Tibial nerve (tissue), 4 donors: ENCODE data around the gene SELENON. TPM values are rescaled to one million over a fixed set of nuclear protein-coding genes. Genes with fewer than 3 reads are reported as not detected.
A peak's percentile ranks its signal among the peaks of the same experiment; 100 is the strongest.

ENCODE experiments used
- DNase-seq, 2 donors: peaks; one replicate each; pipeline ENCODE4 v3.0.0-alpha.2; 2019; ENCODE audit warnings: low spot score in 2 of 2
- H3K27ac ChIP-seq, 4 donors: fragments of 200-600 bp; sonication (generic) in 3 of 4; one replicate each; pipeline ENCODE4 v1.5.1; 2017 to 2019; ENCODE audit warnings: mild to moderate bottlenecking in 1 of 4
- H3K27me3 ChIP-seq, 2 donors: fragments of 200-600 bp; sonication (generic) in 1 of 2; one replicate each; pipeline versions ENCODE4 v1.5.1 to v1.6.0; 2017 to 2019
- H3K36me3 ChIP-seq, 3 donors: fragments of 200-600 bp; sonication (generic); one replicate each; pipeline ENCODE4 v1.5.1; 2018 to 2019
- H3K4me1 ChIP-seq, 4 donors: fragments of 200-600 bp; sonication (generic) in 3 of 4; one replicate each; pipeline ENCODE4 v1.5.1; 2017 to 2019
- H3K4me3 ChIP-seq, 4 donors: fragments of 200-600 bp; sonication (generic) in 3 of 4; one replicate each; pipeline ENCODE4 v1.5.1; 2017 to 2019; ENCODE audit warnings: mild to moderate bottlenecking in 1 of 4, moderate library complexity in 1 of 4
- H3K9me3 ChIP-seq, 4 donors: fragments of 200-600 bp; sonication (generic) in 3 of 4; one replicate each; pipeline ENCODE4 v1.5.1; 2017 to 2019
- CTCF ChIP-seq, 5 experiments: fragments of 200-600 bp in 3 of 5; fragments of 450-650 bp in 2 of 5; sonication (generic) in 3 of 5; IDR thresholded peaks; one replicate each; pipeline ENCODE4 v1.5.1; 2016 to 2019; ENCODE audit warnings: antibody characterized with exemption in 5 of 5, mild to moderate bottlenecking in 3 of 5, moderate library complexity in 2 of 5
- EP300 ChIP-seq, 2 donors: sonication (generic); formaldehyde crosslinking; IDR thresholded peaks; one replicate each; pipeline ENCODE4 v1.6.1; 2017; ENCODE audit warnings: antibody characterized with exemption in 2 of 2, mild to moderate bottlenecking in 1 of 2
- POLR2A ChIP-seq, 2 donors: fragments of 450-650 bp; IDR thresholded peaks; one replicate each; pipeline ENCODE4 v1.6.1; 2017; ENCODE audit warnings: antibody characterized with exemption in 2 of 2, mild to moderate bottlenecking in 2 of 2, moderate library complexity in 2 of 2
- WGBS, 2 donors: methylation state at CpG; one replicate each; pipeline ENCODE4 v1.1.5; 2018; 5-methylcytosine and 5-hydroxymethylcytosine counted together
- total RNA-seq, 4 donors: library from RNA; depleted of rRNA; stranded (reverse); fragments of >200 nt; gene quantifications; one replicate each; pipeline ENCODE4 v1.1.0, GENCODE V29; 2016

Gene SELENON
- total RNA-seq, 4 donors from 2014 or later, result 17.6 to 54.0 (median 36.8) TPM

GRCh38 chr1:25770541-25771220 is 29.3 kb upstream of the SELENON start:
- DNase-seq, result no peak
- Histone ChIP-seq H3K27me3 (no peaks in the 10 kb centered on the region), H3K27ac (peak overlapping the region in 3 of 4 donors; percentile 52 to 84 (median 76)), H3K4me1 (peaks cover 0 to 35% (median 18%) of the 10 kb centered on the region in 4 donors), H3K4me3 (peak overlapping the region in 1 of 4 donors; percentile 3), H3K9me3 (no peaks in the 10 kb centered on the region), H3K36me3 (peaks cover 0 to 7% (median 0%) of the 10 kb centered on the region in 3 donors)
- TF ChIP-seq EP300 (IDR thresholded peaks at IDR 0.05) (no peak), POLR2A (IDR thresholded peaks at IDR 0.05) (no peak)
- 30 to 42% methylated on average over 14 of the region's 14 CpGs for whole genome bisulfite sequencing, 2 donors

GRCh38 chr1:25771221-25772114 is 28.5 kb upstream of the SELENON start:
- Histone ChIP-seq H3K4me1 (peaks cover 0 to 28% (median 18%) of the 10 kb centered on the region in 4 donors), H3K9me3 (no peaks in the 10 kb centered on the region), H3K4me3 (peak overlapping the region in 1 of 4 donors; percentile 3), H3K27ac (peak overlapping the region in 3 of 4 donors; percentile 15 to 84 (median 76)), H3K27me3 (no peaks in the 10 kb centered on the region), H3K36me3 (peaks cover 0 to 7% (median 0%) of the 10 kb centered on the region in 3 donors)
- TF ChIP-seq EP300 (IDR thresholded peaks at IDR 0.05) (no peak), CTCF (IDR thresholded peaks at IDR 0.05) (no peak), POLR2A (IDR thresholded peaks at IDR 0.05) (no peak)
- WGBS, 2 donors, result 48 to 52% methylated on average over 33 to 34 of the region's 34 CpGs
- peak in 1 of 2 donors; percentile 16 for DNase-seq

GRCh38 chr1:25772164-25772563 is 27.8 kb upstream of the SELENON start:
- TF ChIP-seq EP300 (IDR thresholded peaks at IDR 0.05) (no peak), CTCF (IDR thresholded peaks at IDR 0.05) (no peak), POLR2A (IDR thresholded peaks at IDR 0.05) (no peak)
- no peaks in the 10 kb centered on the region for H3K9me3 ChIP-seq
- 98% methylated on average over 5 of the region's 5 CpGs for WGBS, 2 donors
- peaks cover 0 to 10% (median 0%) of the 10 kb centered on the region in 3 donors for H3K36me3 ChIP-seq
- H3K4me3 ChIP-seq, result no peak overlapping the region
- peak overlapping the region in 1 of 4 donors; percentile 76 for H3K27ac ChIP-seq
- no peak for DNase-seq
- H3K27me3 ChIP-seq, result no peaks in the 10 kb centered on the region
- H3K4me1 ChIP-seq, result peaks cover 0 to 28% (median 18%) of the 10 kb centered on the region in 4 donors

DNA sequence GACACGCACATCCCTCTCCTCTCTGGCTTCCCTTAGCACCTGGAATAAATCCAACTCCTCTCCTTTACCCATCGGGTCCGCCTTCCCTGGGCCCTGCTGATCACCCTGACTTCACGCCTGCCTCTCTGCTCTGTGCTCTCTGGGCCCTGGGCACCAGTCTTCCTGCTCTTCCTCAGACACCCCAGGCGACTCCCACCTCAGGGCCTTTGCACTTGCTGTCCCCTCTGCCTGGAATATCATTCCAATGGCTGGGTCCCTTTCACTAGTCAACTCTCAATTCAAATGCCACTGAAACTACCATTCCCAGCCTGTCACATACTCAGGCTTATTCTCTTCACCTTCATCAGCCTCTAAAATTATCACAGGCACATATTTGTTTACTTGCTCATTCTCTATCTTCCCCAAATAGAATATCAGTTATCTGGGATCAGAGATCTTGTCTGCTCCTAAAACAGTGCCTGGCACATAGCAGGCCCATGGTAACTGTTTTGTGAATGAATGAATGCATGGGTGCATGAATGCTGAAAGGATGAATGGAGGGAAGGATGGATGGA is 27.2 kb upstream of the SELENON start:
- WGBS, 2 donors, result 95 to 97% methylated on average over 5 of the region's 5 CpGs
- no peak for DNase-seq
- H3K27me3 ChIP-seq, result no peaks in the 10 kb centered on the region
- TF ChIP-seq EP300 (IDR thresholded peaks at IDR 0.05) (no peak), POLR2A (IDR thresholded peaks at IDR 0.05) (no peak)
- H3K36me3 ChIP-seq, result peaks cover 0 to 13% (median 0%) of the 10 kb centered on the region in 3 donors
- H3K4me1 ChIP-seq, result peaks cover 0 to 28% (median 18%) of the 10 kb centered on the region in 4 donors
- H3K4me3 ChIP-seq, result no peak overlapping the region
- H3K9me3 ChIP-seq, result no peaks in the 10 kb centered on the region
- H3K27ac ChIP-seq, result no peak overlapping the region

GRCh38 chr1:25773441-25774125 is 26.4 kb upstream of the SELENON start:
- Histone ChIP-seq H3K36me3 (peaks cover 0 to 22% (median 0%) of the 10 kb centered on the region in 3 donors), H3K4me1 (peaks cover 0 to 28% (median 18%) of the 10 kb centered on the region in 4 donors), H3K27ac (no peak overlapping the region), H3K4me3 (no peak overlapping the region), H3K9me3 (no peaks in the 10 kb centered on the region), H3K27me3 (no peaks in the 10 kb centered on the region)
- TF ChIP-seq POLR2A (IDR thresholded peaks at IDR 0.05) (no peak), EP300 (IDR thresholded peaks at IDR 0.05) (no peak), CTCF (IDR thresholded peaks at IDR 0.05) (no peak)
- DNase-seq, result no peak
- WGBS, 2 donors, result 78 to 80% methylated on average over 4 of the region's 4 CpGs
